GM18870 (cell line): Measurements from ENCODE around the gene SHOC2.
"Not testable (repeated sequence)": the region's sequence is repeated elsewhere in the genome, so short reads cannot be mapped to it uniquely, and the experiment has no call there.

Experiments
- ATAC-seq: cut with Tn5 transposase; IDR thresholded peaks from one replicate; pipeline ENCODE4 v1.9.1; 2021; ENCODE audit warnings: moderate library complexity; ENCODE audit not compliant: unreplicated experiment

Gene SHOC2

GRCh38 chr10:110900983-110901382 is 18.4 kb upstream of the SHOC2 start:
- no peak for ATAC-seq

GRCh38 chr10:110901954-110902819 is 17.2 kb upstream of the SHOC2 start:
- no peak for ATAC-seq

GRCh38 chr10:110903280-110904278 is 15.8 kb upstream of the SHOC2 start:
- ATAC-seq, result peak; percentile 64

- no peak for ATAC-seq
These were observed 9.3 kb upstream of the SHOC2 start for GRCh38 chr10:110910138-110910537.

GRCh38 chr10:110912374-110912773 is 7.0 kb upstream of the SHOC2 start:
- ATAC-seq, result no peak

- ATAC-seq, result no peak
These were observed 5.0 kb upstream of the SHOC2 start for GRCh38 chr10:110914431-110914830.

GRCh38 chr10:110915035-110915434 is 4.4 kb upstream of the SHOC2 start:
- ATAC-seq, result no peak

GRCh38 chr10:110915600-110915999 is 3.8 kb upstream of the SHOC2 start:
- ATAC-seq, result not testable (repeated sequence)

GRCh38 chr10:110916554-110917346 is 2.7 kb upstream of the SHOC2 start:
- no peak for ATAC-seq

- ATAC-seq, result no peak
These were observed 1.1 kb upstream of the SHOC2 start for GRCh38 chr10:110918269-110918642.

GRCh38 chr10:110918643-110919348 is 608 bp upstream of the SHOC2 start, which contains the start of gene BBIP1:
BBIP1 (minus strand) TSS chr10:110919180; CDS start chr10:110918157, 1,023 bp downstream.
- peak; percentile 83 for ATAC-seq

- ATAC-seq, result peak; percentile 22
These were observed 822 bp downstream of the SHOC2 start for GRCh38 chr10:110919971-110920881.

- peak; percentile 34 for ATAC-seq
These were observed 4.6 kb downstream of the SHOC2 start for GRCh38 chr10:110923856-110924493.

- no peak for ATAC-seq
These were observed 8.1 kb downstream of the SHOC2 start for GRCh38 chr10:110927461-110927860.

GRCh38 chr10:110931769-110932381 is 12.5 kb downstream of the SHOC2 start:
- no peak for ATAC-seq

- ATAC-seq, result no peak
These were observed 13.2 kb downstream of the SHOC2 start for GRCh38 chr10:110932505-110933180.

- ATAC-seq, result no peak
These were observed 17.4 kb downstream of the SHOC2 start for GRCh38 chr10:110936757-110937156.

- no peak for ATAC-seq
These were observed 20.0 kb downstream of the SHOC2 start for GRCh38 chr10:110939419-110939818.
